CD4-positive, alpha-beta T cell (primary cell): ENCODE data around the gene PALM. TPM values are rescaled to one million over a fixed set of nuclear protein-coding genes. Genes with fewer than 3 reads are reported as not detected.
"Not testable (repeated sequence)": the region's sequence is repeated elsewhere in the genome, so short reads cannot be mapped to it uniquely, and the experiment has no call there.

ENCODE experiments used
- ATAC-seq: fragments of 200-7000 bp; cut with Tn5 transposase; one replicate; pipeline ENCODE4 v1.10.0; 2022; ENCODE audit warnings: mild to moderate bottlenecking; ENCODE audit not compliant: poor library complexity
- CTCF ChIA-PET: fragments of 350-600 bp; sonication (Branson Sonifier 250); formaldehyde crosslinking; loops from one replicate; lab custom pipeline; 2021; ENCODE audit warnings: antibody characterized with exemption, inconsistent platforms; lab: Charles Lee
- POLR2A ChIA-PET: fragments of 350-600 bp; sonication (Branson Sonifier 250); formaldehyde crosslinking; loops from one replicate; lab custom pipeline; 2021; ENCODE audit warnings: antibody characterized with exemption, inconsistent platforms; lab: Charles Lee
- DNase-seq, 14 experiments: peaks; one replicate each; pipeline ENCODE4 v3.0.0-alpha.2; 2013 to 2020; ENCODE audit warnings: mixed read lengths in 2 of 14
- H3K27ac ChIP-seq, 2 donors: one replicate each; pipeline versions ENCODE4 v1.5.1 to v1.7.0; 2013; ENCODE audit warnings: low read length in 2 of 2, low read depth in 1 of 2, mild to moderate bottlenecking in 1 of 2
- H3K27me3 ChIP-seq, 2 experiments: 1 replicate in 1 of 2; 2 replicates in 1 of 2; pipeline versions ENCODE4 v1.6.1 to v1.7.0; 2013; ENCODE audit warnings: low read length in 2 of 2, control low read depth in 1 of 2, mild to moderate bottlenecking in 1 of 2, moderate library complexity in 1 of 2; ENCODE audit not compliant: insufficient read depth in 2 of 2, control insufficient read depth in 1 of 2
- H3K36me3 ChIP-seq: one replicate; pipeline ENCODE4 v1.6.1; 2013; ENCODE audit warnings: low read length, control low read depth; ENCODE audit not compliant: insufficient read depth
- H3K4me1 ChIP-seq: one replicate; pipeline ENCODE4 v1.6.1; 2013; ENCODE audit warnings: low read length, control low read depth; ENCODE audit not compliant: insufficient read depth
- H3K4me3 ChIP-seq: one replicate; pipeline ENCODE4 v1.5.1; 2013; ENCODE audit warnings: mild to moderate bottlenecking, low read length, moderate library complexity
- H3K9me3 ChIP-seq, 2 experiments: 1 replicate in 1 of 2; 2 replicates in 1 of 2; pipeline versions ENCODE4 v1.6.1 to v1.7.0; 2013; ENCODE audit warnings: low read length in 2 of 2, mild to moderate bottlenecking in 2 of 2, control low read depth in 1 of 2, moderate library complexity in 1 of 2; ENCODE audit not compliant: control insufficient read depth in 1 of 2, insufficient read depth in 1 of 2
- H3K27ac Mint-ChIP-seq: one replicate; pipeline ENCODE4 v1.8.0; 2020; ENCODE audit warnings: mixed read lengths
- H3K27me3 Mint-ChIP-seq: one replicate; pipeline ENCODE4 v1.8.0; 2021; ENCODE audit warnings: mixed read lengths
- H3K36me3 Mint-ChIP-seq: one replicate; pipeline ENCODE4 v1.8.0; 2021; ENCODE audit warnings: low read depth, mixed read lengths
- H3K4me1 Mint-ChIP-seq: one replicate; pipeline ENCODE4 v1.8.0; 2021; ENCODE audit warnings: low read depth, mixed read lengths
- H3K4me3 Mint-ChIP-seq: one replicate; pipeline ENCODE4 v1.8.0; 2020; ENCODE audit warnings: mild to moderate bottlenecking, mixed read lengths
- H3K9me3 Mint-ChIP-seq: one replicate; pipeline ENCODE4 v1.8.0; 2020; ENCODE audit warnings: mixed read lengths
- CTCF ChIP-seq: fragments of 200-600 bp; IDR thresholded peaks from one replicate; pipeline ENCODE4 v1.8.0; 2022; ENCODE audit warnings: antibody characterized with exemption, mild to moderate bottlenecking
- intact Hi-C, 2 experiments: fragments of 100-400 bp; cut with DNase I in 1 of 2; cut with micrococcal nuclease in 1 of 2; formaldehyde crosslinking; loops; one replicate each; pipeline versions ENCODE4 v1.15.1 to v1.9.0; 2023 to 2025; cut with DNase I, micrococcal nuclease
- total RNA-seq, 174 experiments: library from RNA in 2 of 174; stranded (reverse) in 2 of 174; gene quantifications; one replicate each; pipeline ENCODE4 v1.2.3 and lab custom pipeline; 2021 to 2026

Gene PALM
- total RNA-seq, 2 experiments from 2014 or later: not detected

- Mint-ChIP-seq H3K4me3 (no peak overlapping the region), H3K27ac (no peak overlapping the region), H3K36me3 (no peaks in the 10 kb centered on the region), H3K9me3 (no peaks in the 10 kb centered on the region), H3K27me3 (peaks cover 26% of the 10 kb centered on the region), H3K4me1 (no peaks in the 10 kb centered on the region)
- Histone ChIP-seq H3K27me3 (peaks cover 8 to 10% of the 10 kb centered on the region in 2 experiments), H3K36me3 (no peaks in the 10 kb centered on the region), H3K4me1 (no peaks in the 10 kb centered on the region), H3K27ac (no peak overlapping the region), H3K4me3 (no peak overlapping the region), H3K9me3 (peaks cover 0 to 12% of the 10 kb centered on the region in 2 experiments)
- DNase-seq (no peak), ATAC-seq (no peak)
- intact Hi-C loops: no loop called here
- no peak for TF ChIP-seq CTCF
- POLR2A ChIA-PET: no interaction called here
- CTCF ChIA-PET: interaction anchor here (1.0 kb wide), 1 partner anchor 9 kb away, joined by 3 read pairs; no protein-coding TSS in a partner anchor
These were observed 16.8 kb downstream of the PALM start for GRCh38 chr19:725461-726089.

- ATAC-seq: no peak
- H3K27ac Mint-ChIP-seq: no peak overlapping the region
These were observed 18.5 kb downstream of the PALM start for GRCh38 chr19:726993-727956.

GRCh38 chr19:728011-728410, 19.3 kb downstream of the PALM start:
- Histone ChIP-seq H3K27ac (no peak overlapping the region), H3K27me3 (no peaks in the 10 kb centered on the region), H3K9me3 (peaks cover 0 to 4% of the 10 kb centered on the region in 2 experiments), H3K4me1 (peaks cover 4% of the 10 kb centered on the region), H3K4me3 (no peak overlapping the region), H3K36me3 (no peaks in the 10 kb centered on the region)
- TF ChIP-seq CTCF: no peak
- H3K4me3 Mint-ChIP-seq: no peak overlapping the region
- no peak overlapping the region for H3K27ac Mint-ChIP-seq
- ATAC-seq: no peak
- no peaks in the 10 kb centered on the region for H3K9me3 Mint-ChIP-seq
- H3K27me3 Mint-ChIP-seq: peaks cover 16% of the 10 kb centered on the region
- no peak for DNase-seq
- no peaks in the 10 kb centered on the region for H3K4me1 Mint-ChIP-seq
- H3K36me3 Mint-ChIP-seq: no peaks in the 10 kb centered on the region
- ChIA-PET POLR2A (no interaction called here), CTCF (no interaction called here)
- intact Hi-C loops: no loop called here

More at GRCh38 chr19:726993-727956, 18.5 kb downstream of the PALM start:
- DNase-seq: no peak
- no peaks in the 10 kb centered on the region for H3K36me3 ChIP-seq
- Mint-ChIP-seq H3K36me3 (no peaks in the 10 kb centered on the region), H3K4me1 (no peaks in the 10 kb centered on the region), H3K27me3 (peaks cover 20% of the 10 kb centered on the region), H3K4me3 (no peak overlapping the region), H3K9me3 (no peaks in the 10 kb centered on the region)
- ChIA-PET CTCF (no interaction called here), POLR2A (no interaction called here)
- TF ChIP-seq CTCF: no peak
- peaks cover 0 to 11% of the 10 kb centered on the region in 2 experiments for H3K9me3 ChIP-seq
- intact Hi-C loops: no loop called here
- H3K4me1 ChIP-seq: no peaks in the 10 kb centered on the region
- H3K27me3 ChIP-seq: peaks cover 2 to 5% of the 10 kb centered on the region in 2 experiments
- no peak overlapping the region for H3K4me3 ChIP-seq
- no peak overlapping the region for H3K27ac ChIP-seq

- intact Hi-C loops, ATAC-seq, H3K4me1 Mint-ChIP-seq, H3K27me3 Mint-ChIP-seq, H3K27me3 ChIP-seq, POLR2A ChIA-PET, H3K27ac Mint-ChIP-seq, H3K36me3 Mint-ChIP-seq, DNase-seq, H3K27ac ChIP-seq, H3K4me3 Mint-ChIP-seq, H3K4me3 ChIP-seq, CTCF ChIA-PET, H3K9me3 Mint-ChIP-seq, H3K9me3 ChIP-seq, H3K36me3 ChIP-seq: not testable (repeated sequence)
- H3K4me1 ChIP-seq: peaks cover 19% of the 10 kb centered on the region
These were observed 20.8 kb downstream of the PALM start for GRCh38 chr19:729564-729963.
